HepG2 (cell line): ENCODE results near the gene YIPF2. TPM values are rescaled to one million over a fixed set of nuclear protein-coding genes. Genes with fewer than 3 reads are reported as not detected.
A peak's percentile ranks its signal among the peaks of the same experiment; 100 is the strongest.

Experiments
- EP300 ChIP-seq, 3 experiments: sonication (generic) in 1 of 3; formaldehyde crosslinking in 1 of 3; IDR thresholded peaks; 2 replicates each; pipeline versions ENCODE4 v1.5.1 to v1.6.1; 2011 to 2020; ENCODE audit warnings: low read depth in 2 of 3, low read length in 2 of 3, borderline replicate concordance in 1 of 3, improper control_type of control experiment in 1 of 3, mild to moderate bottlenecking in 1 of 3, missing genetic modification reagents in 1 of 3, moderate library complexity in 1 of 3
- GZF1 ChIP-seq: sonication (generic); formaldehyde crosslinking; IDR thresholded peaks from 2 replicates; pipeline ENCODE4 v1.5.1; 2020; ENCODE audit warnings: mild to moderate bottlenecking, missing genetic modification reagents
- HNRNPUL1 ChIP-seq: fragments of 200-400 bp; formaldehyde crosslinking; IDR thresholded peaks from 2 replicates; pipeline ENCODE4 v1.6.1; 2017; ENCODE audit warnings: low read depth, mild to moderate bottlenecking, low read length, moderate library complexity
- IRX3 ChIP-seq: sonication (generic); formaldehyde crosslinking; IDR thresholded peaks from 2 replicates; pipeline ENCODE4 v1.8.1; 2023; ENCODE audit warnings: mild to moderate bottlenecking, low read depth, missing genetic modification reagents, borderline replicate concordance
- KLF6 ChIP-seq: IDR thresholded peaks from 2 replicates; pipeline ENCODE4 v1.8.0; 2016; ENCODE audit warnings: missing biosample characterization, missing genetic modification reagents
- NAIF1 ChIP-seq: sonication (generic); formaldehyde crosslinking; IDR thresholded peaks from 2 replicates; pipeline ENCODE4 v1.5.0; 2020; ENCODE audit warnings: mild to moderate bottlenecking, missing genetic modification reagents, borderline replicate concordance
- POLR2AphosphoS5 ChIP-seq: IDR thresholded peaks from 2 replicates; pipeline ENCODE4 v1.6.1; 2012; ENCODE audit warnings: low read depth, low read length
- RCOR2 ChIP-seq: IDR thresholded peaks from 2 replicates; pipeline ENCODE4 v1.6.1; 2016; ENCODE audit warnings: missing biosample characterization, missing genetic modification reagents
- RFX3 ChIP-seq: IDR thresholded peaks from 2 replicates; pipeline ENCODE4 v1.6.1; 2016; ENCODE audit warnings: missing biosample characterization, missing genetic modification reagents
- SKI ChIP-seq: fragments of 450-650 bp; IDR thresholded peaks from one replicate; pipeline ENCODE4 v1.6.1; 2018; ENCODE audit warnings: mild to moderate bottlenecking; ENCODE audit not compliant: partially characterized antibody
- ZFAT ChIP-seq: sonication (generic); formaldehyde crosslinking; conservative IDR thresholded peaks from 2 replicates; pipeline ENCODE4 v1.8.1; 2023; ENCODE audit warnings: missing genetic modification reagents, inconsistent platforms
- ZFP62 ChIP-seq: sonication (generic); formaldehyde crosslinking; IDR thresholded peaks from 2 replicates; pipeline ENCODE4 v1.4.0; 2020; ENCODE audit warnings: missing genetic modification reagents
- polyA plus RNA-seq, 8 experiments: library from polyadenylated mRNA; depleted of rRNA in 3 of 8; stranded (reverse) in 7 of 8; unstranded in 1 of 8; fragments of >200 nt; fragmentation: Illumina TruSeq in 4 of 8; extraction: Trizol in 4 of 8; gene quantifications; 2 replicates each; pipeline versions ENCODE4 v1.2.1 to v1.2.3, GENCODE V29; 2011 to 2016; ENCODE audit warnings: low read depth in 4 of 8, missing spikeins in 1 of 8, mixed read lengths in 1 of 8; ENCODE audit not compliant: insufficient read depth in 1 of 8
- total RNA-seq, 5 experiments: library from RNA; depleted of rRNA; stranded (reverse); fragments of >200 nt; fragmentation: Illumina TruSeq; extraction: Trizol; gene quantifications; 2 replicates each; pipeline ENCODE4 v1.2.3, GENCODE V29; 2016; ENCODE audit warnings: low read depth in 1 of 5
- TF ChIP-seq, protein P1 (sequence below): sonication (generic); formaldehyde crosslinking; IDR thresholded peaks from 2 replicates; pipeline ENCODE4 v1.8.0; 2022; ENCODE audit warnings: missing genetic modification reagents, mild to moderate bottlenecking, moderate library complexity, borderline replicate concordance
- TF ChIP-seq, protein P2 (sequence below): sonication (generic); formaldehyde crosslinking; IDR thresholded peaks from 2 replicates; pipeline ENCODE4 v1.5.0; 2020; ENCODE audit warnings: missing genetic modification reagents
- TF ChIP-seq, protein P3 (sequence below): sonication (generic); formaldehyde crosslinking; IDR thresholded peaks from 2 replicates; pipeline ENCODE4 v1.4.0; 2020; ENCODE audit warnings: mild to moderate bottlenecking, low read depth, missing genetic modification reagents
- TF ChIP-seq, protein P4 (sequence below): sonication (generic); formaldehyde crosslinking; IDR thresholded peaks from 2 replicates; pipeline ENCODE4 v1.4.0; 2020; ENCODE audit warnings: missing genetic modification reagents
- TF ChIP-seq, protein P5 (sequence below): sonication (generic); formaldehyde crosslinking; IDR thresholded peaks from 2 replicates; pipeline ENCODE4 v1.4.0; 2020; ENCODE audit warnings: low read depth, mild to moderate bottlenecking, missing genetic modification reagents
- TF ChIP-seq, protein P6 (sequence below): sonication (generic); formaldehyde crosslinking; IDR thresholded peaks from 2 replicates; pipeline ENCODE4 v1.9.0; 2021; ENCODE audit warnings: missing genetic modification reagents, borderline replicate concordance

Gene YIPF2
- total and polyA plus RNA-seq, 2 of the 13 experiments (the other 11 are each of a cell fraction or from before 2014, with no cell fraction given), result 37.3 to 53.2 TPM

DNA sequence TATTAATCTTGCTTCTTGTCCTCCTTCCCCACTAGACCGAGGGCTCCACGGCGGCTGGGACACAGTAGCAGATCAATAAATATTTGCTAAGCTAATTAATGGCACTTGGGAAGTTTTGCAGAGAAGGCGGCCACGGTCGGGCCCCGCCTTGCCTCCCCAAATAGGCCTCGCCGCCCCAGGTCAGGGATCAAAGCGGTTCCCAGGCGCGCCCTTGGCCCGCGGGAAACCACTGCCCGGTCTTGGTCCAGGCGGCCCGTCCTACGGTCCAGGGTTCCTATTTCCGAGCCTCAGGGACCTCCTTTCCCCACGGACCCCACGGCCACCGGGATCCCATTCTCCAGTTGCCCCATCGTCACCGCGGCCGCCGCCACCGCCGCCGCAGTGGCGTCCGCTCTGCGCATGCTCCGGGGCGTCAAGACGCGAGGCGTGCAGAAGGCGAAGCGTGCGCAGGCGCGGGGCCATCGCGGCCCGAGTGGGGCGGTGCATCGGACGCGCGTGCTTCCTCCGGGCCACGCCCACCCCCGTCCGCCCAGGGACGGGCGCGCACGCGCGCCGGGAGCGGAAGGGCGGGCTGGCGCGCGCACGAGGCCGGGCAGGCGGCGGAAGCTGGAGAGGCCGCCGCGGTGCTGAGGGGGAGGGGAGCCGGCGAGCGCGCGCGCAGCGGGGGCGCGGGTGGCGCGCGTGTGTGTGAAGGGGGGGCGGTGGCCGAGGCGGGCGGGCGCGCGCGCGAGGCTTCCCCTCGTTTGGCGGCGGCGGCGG, 32.1 kb upstream of the YIPF2 start, which contains the start of gene SMARCA4 (continued):
- TF ChIP-seq KLF6 (CRISPR knock-in tag), result peak; percentile 85; the same call in 1 of the 2 replicates
- TF ChIP-seq, protein P1, sequence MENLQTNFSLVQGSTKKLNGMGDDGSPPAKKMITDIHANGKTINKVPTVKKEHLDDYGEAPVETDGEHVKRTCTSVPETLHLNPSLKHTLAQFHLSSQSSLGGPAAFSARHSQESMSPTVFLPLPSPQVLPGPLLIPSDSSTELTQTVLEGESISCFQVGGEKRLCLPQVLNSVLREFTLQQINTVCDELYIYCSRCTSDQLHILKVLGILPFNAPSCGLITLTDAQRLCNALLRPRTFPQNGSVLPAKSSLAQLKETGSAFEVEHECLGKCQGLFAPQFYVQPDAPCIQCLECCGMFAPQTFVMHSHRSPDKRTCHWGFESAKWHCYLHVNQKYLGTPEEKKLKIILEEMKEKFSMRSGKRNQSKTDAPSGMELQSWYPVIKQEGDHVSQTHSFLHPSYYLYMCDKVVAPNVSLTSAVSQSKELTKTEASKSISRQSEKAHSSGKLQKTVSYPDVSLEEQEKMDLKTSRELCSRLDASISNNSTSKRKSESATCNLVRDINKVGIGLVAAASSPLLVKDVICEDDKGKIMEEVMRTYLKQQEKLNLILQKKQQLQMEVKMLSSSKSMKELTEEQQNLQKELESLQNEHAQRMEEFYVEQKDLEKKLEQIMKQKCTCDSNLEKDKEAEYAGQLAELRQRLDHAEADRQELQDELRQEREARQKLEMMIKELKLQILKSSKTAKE (CRISPR knock-in tag), result 0 out of 2 replicates have a peak, but pooled peaks have one; percentile 29
- TF ChIP-seq, protein P2, sequence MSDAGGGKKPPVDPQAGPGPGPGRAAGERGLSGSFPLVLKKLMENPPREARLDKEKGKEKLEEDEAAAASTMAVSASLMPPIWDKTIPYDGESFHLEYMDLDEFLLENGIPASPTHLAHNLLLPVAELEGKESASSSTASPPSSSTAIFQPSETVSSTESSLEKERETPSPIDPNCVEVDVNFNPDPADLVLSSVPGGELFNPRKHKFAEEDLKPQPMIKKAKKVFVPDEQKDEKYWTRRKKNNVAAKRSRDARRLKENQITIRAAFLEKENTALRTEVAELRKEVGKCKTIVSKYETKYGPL (CRISPR knock-in tag), result no peak
- TF ChIP-seq, protein P3, sequence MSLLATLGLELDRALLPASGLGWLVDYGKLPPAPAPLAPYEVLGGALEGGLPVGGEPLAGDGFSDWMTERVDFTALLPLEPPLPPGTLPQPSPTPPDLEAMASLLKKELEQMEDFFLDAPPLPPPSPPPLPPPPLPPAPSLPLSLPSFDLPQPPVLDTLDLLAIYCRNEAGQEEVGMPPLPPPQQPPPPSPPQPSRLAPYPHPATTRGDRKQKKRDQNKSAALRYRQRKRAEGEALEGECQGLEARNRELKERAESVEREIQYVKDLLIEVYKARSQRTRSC, result 0 out of 2 replicates have a peak, but pooled peaks have one; percentile 70
- TF ChIP-seq EP300 (IDR thresholded peaks at IDR 0.05; ENCODE audit: low read depth in 2 of 2, low read length in 2 of 2), result no peak
- peak; percentile 50; the same call in 1 of the 2 replicates for TF ChIP-seq EP300 (CRISPR knock-in tag; IDR thresholded peaks at IDR 0.05; ENCODE audit: borderline replicate concordance)
- TF ChIP-seq, protein P4, sequence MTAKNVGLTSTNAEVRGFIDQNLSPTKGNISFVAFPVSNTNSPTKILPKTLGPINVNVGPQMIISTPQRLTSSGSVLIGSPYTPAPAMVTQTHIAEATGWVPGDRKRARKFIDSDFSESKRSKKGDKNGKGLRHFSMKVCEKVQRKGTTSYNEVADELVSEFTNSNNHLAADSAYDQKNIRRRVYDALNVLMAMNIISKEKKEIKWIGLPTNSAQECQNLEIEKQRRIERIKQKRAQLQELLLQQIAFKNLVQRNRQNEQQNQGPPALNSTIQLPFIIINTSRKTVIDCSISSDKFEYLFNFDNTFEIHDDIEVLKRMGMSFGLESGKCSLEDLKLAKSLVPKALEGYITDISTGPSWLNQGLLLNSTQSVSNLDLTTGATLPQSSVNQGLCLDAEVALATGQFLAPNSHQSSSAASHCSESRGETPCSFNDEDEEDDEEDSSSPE (CRISPR knock-in tag), result peak; percentile 69
- TF ChIP-seq, protein P5, sequence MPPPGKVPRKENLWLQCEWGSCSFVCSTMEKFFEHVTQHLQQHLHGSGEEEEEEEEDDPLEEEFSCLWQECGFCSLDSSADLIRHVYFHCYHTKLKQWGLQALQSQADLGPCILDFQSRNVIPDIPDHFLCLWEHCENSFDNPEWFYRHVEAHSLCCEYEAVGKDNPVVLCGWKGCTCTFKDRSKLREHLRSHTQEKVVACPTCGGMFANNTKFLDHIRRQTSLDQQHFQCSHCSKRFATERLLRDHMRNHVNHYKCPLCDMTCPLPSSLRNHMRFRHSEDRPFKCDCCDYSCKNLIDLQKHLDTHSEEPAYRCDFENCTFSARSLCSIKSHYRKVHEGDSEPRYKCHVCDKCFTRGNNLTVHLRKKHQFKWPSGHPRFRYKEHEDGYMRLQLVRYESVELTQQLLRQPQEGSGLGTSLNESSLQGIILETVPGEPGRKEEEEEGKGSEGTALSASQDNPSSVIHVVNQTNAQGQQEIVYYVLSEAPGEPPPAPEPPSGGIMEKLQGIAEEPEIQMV (CRISPR knock-in tag), result 0 out of 2 replicates have a peak, but pooled peaks have one; percentile 58
- TF ChIP-seq GZF1 (CRISPR knock-in tag), result peak; percentile 36; the same call in 1 of the 2 replicates
- TF ChIP-seq NAIF1 (CRISPR knock-in tag), result no peak
- TF ChIP-seq HNRNPUL1, result no peak
- no peak for TF ChIP-seq RCOR2 (CRISPR knock-in tag)
- TF ChIP-seq SKI, result no peak
- TF ChIP-seq, protein P6, sequence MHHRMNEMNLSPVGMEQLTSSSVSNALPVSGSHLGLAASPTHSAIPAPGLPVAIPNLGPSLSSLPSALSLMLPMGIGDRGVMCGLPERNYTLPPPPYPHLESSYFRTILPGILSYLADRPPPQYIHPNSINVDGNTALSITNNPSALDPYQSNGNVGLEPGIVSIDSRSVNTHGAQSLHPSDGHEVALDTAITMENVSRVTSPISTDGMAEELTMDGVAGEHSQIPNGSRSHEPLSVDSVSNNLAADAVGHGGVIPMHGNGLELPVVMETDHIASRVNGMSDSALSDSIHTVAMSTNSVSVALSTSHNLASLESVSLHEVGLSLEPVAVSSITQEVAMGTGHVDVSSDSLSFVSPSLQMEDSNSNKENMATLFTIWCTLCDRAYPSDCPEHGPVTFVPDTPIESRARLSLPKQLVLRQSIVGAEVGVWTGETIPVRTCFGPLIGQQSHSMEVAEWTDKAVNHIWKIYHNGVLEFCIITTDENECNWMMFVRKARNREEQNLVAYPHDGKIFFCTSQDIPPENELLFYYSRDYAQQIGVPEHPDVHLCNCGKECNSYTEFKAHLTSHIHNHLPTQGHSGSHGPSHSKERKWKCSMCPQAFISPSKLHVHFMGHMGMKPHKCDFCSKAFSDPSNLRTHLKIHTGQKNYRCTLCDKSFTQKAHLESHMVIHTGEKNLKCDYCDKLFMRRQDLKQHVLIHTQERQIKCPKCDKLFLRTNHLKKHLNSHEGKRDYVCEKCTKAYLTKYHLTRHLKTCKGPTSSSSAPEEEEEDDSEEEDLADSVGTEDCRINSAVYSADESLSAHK (CRISPR knock-in tag), result no peak
- no peak for TF ChIP-seq ZFP62 (CRISPR knock-in tag)
- no peak for TF ChIP-seq ZFAT (CRISPR knock-in tag)
- TF ChIP-seq POLR2AphosphoS5, result peak; percentile 91
- no peak for TF ChIP-seq RFX3
- no peak; the same call in 1 of the 2 replicates for TF ChIP-seq IRX3 (CRISPR knock-in tag)
